Measurements from ENCODE around the gene RNASEH1. TPM values are rescaled to one million over a fixed set of nuclear protein-coding genes. Genes with fewer than 3 reads are reported as not detected.
"Not testable (repeated sequence)": the region's sequence is repeated elsewhere in the genome, so short reads cannot be mapped to it uniquely, and the experiment has no call there.

The RNASEH1 gene
- total and polyA plus RNA-seq, 3 experiments from 2014 or later = 34.4 to 38.1 (median 36.5) TPM

DNA sequence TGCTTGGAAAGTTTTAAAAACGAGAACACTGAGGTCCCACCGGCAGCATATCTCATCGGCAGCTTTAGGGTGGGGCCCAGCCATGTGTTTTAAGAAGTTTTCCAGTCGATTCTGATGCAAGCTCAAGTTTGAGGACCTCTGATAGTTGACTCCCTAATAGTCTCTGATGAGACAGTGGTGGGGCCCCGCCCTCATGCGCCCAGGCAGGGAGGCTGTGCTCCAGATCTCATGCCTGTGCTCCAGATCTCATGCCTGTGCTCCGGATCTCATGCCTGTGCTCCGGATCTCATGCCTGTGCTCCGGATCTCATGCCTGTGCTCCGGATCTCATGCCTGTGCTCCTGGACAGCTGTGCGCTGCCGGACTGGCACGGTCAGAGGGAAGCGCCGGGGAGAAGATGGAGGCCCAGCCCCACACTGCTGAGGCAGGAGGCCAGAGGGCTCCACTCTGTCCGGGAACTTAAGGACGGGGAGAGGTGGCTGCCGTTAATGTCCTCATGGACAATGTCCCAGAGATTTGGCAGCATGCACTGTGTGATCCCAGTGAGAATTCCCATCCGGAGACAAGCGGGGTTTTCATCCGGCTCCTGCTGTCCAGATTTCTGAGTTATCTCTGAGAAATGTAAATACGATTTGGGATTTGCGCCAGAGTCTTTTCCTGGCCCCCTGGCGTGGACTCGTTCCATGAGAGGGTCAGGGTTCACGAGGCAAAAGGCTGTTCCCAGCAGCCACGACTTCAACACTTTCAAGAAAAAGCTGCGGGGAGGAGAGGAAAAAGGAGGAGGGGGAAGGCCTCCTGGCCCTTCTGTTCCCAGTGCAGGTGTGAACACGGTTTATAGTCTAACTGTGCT, 27.4 kb upstream of the RNASEH1 start:
- Mint-ChIP-seq H3K9me3 (no peaks in the 10 kb centered on the region), H3K36me3 (peaks cover 7 to 48% (median 16%) of the 10 kb centered on the region in 3 donors), H3K27ac (no peak overlapping the region), H3K4me3 (no peak overlapping the region), H3K4me1 (peaks cover 4 to 11% (median 6%) of the 10 kb centered on the region in 3 donors), H3K27me3 (no peaks in the 10 kb centered on the region)
- Histone ChIP-seq H3K9me3 (ENCODE audit: low read length) (no peaks in the 10 kb centered on the region), H3K36me3 (ENCODE audit: insufficient read depth, low read length) (peaks cover 21% of the 10 kb centered on the region), H3K4me1 (ENCODE audit: insufficient read depth, low read length) (no peaks in the 10 kb centered on the region), H3K4me3 (ENCODE audit: low read length) (no peak overlapping the region), H3K27me3 (ENCODE audit: insufficient read depth, low read length, poor library complexity, severe bottlenecking) (no peaks in the 10 kb centered on the region), H3K27ac (ENCODE audit: low read depth, low read length) (no peak overlapping the region)
- no peak for DNase-seq
- CTCF ChIA-PET = interaction anchor here (1.6 kb wide), 1 partner anchor 10 kb away, joined by 5 read pairs; no protein-coding TSS in a partner anchor
- POLR2A ChIA-PET = no interaction called here

DNA sequence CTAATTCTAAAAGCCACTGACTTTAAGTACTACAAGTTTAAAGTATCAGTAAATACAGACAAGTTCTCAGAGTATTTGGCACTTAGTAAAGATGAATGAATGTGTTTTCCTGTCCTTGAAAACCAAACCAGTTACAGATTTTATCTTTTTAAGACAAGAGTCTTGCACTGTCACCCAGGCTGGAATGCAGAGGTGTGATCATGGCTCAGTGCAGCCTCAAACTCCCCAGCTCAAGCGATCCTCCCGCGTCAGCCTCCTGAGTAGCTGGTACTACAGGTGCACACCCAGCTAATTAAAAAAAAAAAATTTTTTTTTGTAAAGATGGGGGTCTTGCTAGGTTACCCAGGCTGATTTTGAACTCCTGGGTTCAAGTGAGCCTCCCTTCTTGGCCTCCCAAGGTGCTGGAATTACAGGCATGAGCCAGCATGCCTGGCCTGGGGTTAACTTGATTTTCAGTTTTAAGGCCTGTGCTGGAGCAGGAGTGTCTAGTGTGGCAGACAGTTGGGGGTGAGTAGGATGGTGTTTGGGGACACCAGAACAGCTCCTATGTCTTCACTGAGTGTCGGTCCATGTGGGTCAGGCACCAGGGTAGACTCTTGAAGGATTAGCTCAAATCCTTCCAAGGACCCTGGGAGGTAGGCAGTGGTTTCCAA, 26.6 kb upstream of the RNASEH1 start:
- DNase-seq = no peak
- Mint-ChIP-seq H3K27me3 (no peaks in the 10 kb centered on the region), H3K27ac (peak overlapping the region in 1 of 8 donors; percentile 24), H3K9me3 (no peaks in the 10 kb centered on the region), H3K4me1 (peaks cover 6 to 16% (median 6%) of the 10 kb centered on the region in 3 donors), H3K36me3 (peaks cover 9 to 55% (median 16%) of the 10 kb centered on the region in 3 donors), H3K4me3 (no peak overlapping the region)
- H3K27ac ChIP-seq (ENCODE audit: low read depth, low read length) = no peak overlapping the region
- H3K9me3 ChIP-seq (ENCODE audit: low read length) = no peaks in the 10 kb centered on the region
- ChIA-PET POLR2A (no interaction called here), CTCF (interaction anchor here (1.6 kb wide), 1 partner anchor 9 kb away, joined by 5 read pairs; no protein-coding TSS in a partner anchor)
- H3K4me3 ChIP-seq (ENCODE audit: low read length) = no peak overlapping the region
- H3K36me3 ChIP-seq (ENCODE audit: insufficient read depth, low read length) = peaks cover 29% of the 10 kb centered on the region
- H3K4me1 ChIP-seq (ENCODE audit: insufficient read depth, low read length) = no peaks in the 10 kb centered on the region
- no peaks in the 10 kb centered on the region for H3K27me3 ChIP-seq (ENCODE audit: insufficient read depth, low read length, poor library complexity, severe bottlenecking)

DNA sequence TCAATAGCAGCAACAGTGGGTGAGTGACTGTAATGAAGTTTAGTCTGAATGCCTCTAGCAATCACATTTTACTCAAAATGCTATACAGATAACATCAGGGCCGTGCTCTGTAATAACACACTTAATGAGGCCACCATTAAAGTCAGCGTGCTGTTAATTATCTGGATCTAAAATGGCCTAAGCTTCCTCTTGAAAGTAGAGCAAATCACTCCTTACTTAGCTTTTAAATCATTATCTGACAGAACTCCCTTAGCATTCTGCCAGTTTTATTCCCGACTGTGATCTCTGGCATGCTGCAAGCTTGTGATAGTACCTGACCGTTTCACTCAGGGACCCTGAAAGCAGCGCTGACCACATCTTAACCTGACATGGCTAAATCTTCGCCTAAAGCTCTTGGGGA, 25.9 kb upstream of the RNASEH1 start:
- H3K4me3 Mint-ChIP-seq = no peak overlapping the region
- Histone ChIP-seq H3K36me3 (ENCODE audit: insufficient read depth, low read length) (peaks cover 34% of the 10 kb centered on the region), H3K4me1 (ENCODE audit: insufficient read depth, low read length) (no peaks in the 10 kb centered on the region), H3K27me3 (ENCODE audit: insufficient read depth, low read length, poor library complexity, severe bottlenecking) (no peaks in the 10 kb centered on the region), H3K9me3 (ENCODE audit: low read length) (no peaks in the 10 kb centered on the region), H3K27ac (ENCODE audit: low read depth, low read length) (no peak overlapping the region), H3K4me3 (ENCODE audit: low read length) (no peak overlapping the region)
- H3K4me1 Mint-ChIP-seq = peaks cover 9 to 22% (median 12%) of the 10 kb centered on the region in 3 donors
- no peaks in the 10 kb centered on the region for H3K9me3 Mint-ChIP-seq
- POLR2A ChIA-PET = interaction anchor here (0.6 kb wide), 1 partner anchor 39 kb away, joined by 8 read pairs; no protein-coding TSS in a partner anchor
- DNase-seq = no peak
- H3K36me3 Mint-ChIP-seq = peaks cover 7 to 60% (median 14%) of the 10 kb centered on the region in 3 donors
- no peak overlapping the region for H3K27ac Mint-ChIP-seq
- H3K27me3 Mint-ChIP-seq = no peaks in the 10 kb centered on the region
- CTCF ChIA-PET = interaction anchor here (1.6 kb wide), 1 partner anchor 8 kb away, joined by 5 read pairs; no protein-coding TSS in a partner anchor

DNA sequence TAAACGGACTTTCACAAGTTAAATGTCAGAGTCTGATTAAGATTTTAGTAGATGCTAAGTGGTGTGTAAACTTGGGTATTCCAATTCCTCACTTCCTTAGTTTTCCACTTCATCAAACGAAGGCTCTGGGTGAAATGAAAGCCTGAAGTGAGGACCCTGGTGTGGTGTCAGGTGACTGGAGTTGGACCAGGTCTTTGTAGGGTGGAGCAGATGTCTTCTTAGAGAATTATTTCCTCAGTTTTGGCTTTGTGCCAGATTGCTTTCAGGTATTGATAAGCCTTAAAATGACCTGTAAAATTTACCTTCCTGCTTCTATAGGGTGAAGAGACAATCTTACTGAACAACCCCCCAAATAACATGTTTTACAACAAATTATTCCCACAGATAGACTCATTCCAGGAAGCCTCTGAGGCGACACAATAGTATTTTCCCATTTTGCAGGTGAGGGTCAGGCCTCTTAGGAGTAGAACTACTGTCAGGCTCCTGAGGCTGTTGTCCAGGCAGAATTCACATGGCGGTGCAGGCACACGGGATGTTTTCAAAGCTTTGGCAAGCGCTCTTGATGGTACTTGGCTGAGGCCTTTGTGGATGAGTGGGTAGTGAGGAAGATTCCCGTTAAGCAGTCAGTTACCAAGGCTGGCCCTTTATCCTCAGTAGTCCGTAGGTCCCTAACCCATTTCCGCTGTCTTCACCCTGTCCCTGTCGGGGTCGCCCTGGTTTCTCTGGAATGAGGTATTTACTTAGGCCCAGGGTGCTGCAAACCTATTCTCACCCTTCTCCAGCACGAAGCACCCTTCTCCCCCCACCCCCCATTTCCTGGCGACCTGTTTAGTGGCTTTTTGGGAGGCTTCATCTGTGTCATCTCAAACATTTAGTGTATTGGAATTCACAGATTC, 23.5 kb upstream of the RNASEH1 start:
- H3K4me1 Mint-ChIP-seq = peaks cover 30 to 45% (median 37%) of the 10 kb centered on the region in 3 donors
- no peaks in the 10 kb centered on the region for H3K9me3 Mint-ChIP-seq
- DNase-seq = no peak
- no peaks in the 10 kb centered on the region for H3K27me3 Mint-ChIP-seq
- peaks cover 22% of the 10 kb centered on the region for H3K4me1 ChIP-seq (ENCODE audit: insufficient read depth, low read length)
- H3K9me3 ChIP-seq (ENCODE audit: low read length) = no peaks in the 10 kb centered on the region
- ChIA-PET CTCF (no interaction called here), POLR2A (interaction anchor here (0.7 to 1.2 kb wide), 2 partner anchors 19 to 23 kb away, joined by 3 to 4 read pairs; partner anchors contain the start of gene RNASEH1)
- peak overlapping the region in 4 of 8 donors; percentile 12 to 61 (median 32) for H3K27ac Mint-ChIP-seq
- H3K36me3 ChIP-seq (ENCODE audit: insufficient read depth, low read length) = peaks cover 53% of the 10 kb centered on the region
- H3K4me3 ChIP-seq (ENCODE audit: low read length) = no peak overlapping the region
- no peak overlapping the region for H3K4me3 Mint-ChIP-seq
- H3K36me3 Mint-ChIP-seq = peaks cover 7 to 81% (median 17%) of the 10 kb centered on the region in 3 donors
- H3K27ac ChIP-seq (ENCODE audit: low read depth, low read length) = no peak overlapping the region
- H3K27me3 ChIP-seq (ENCODE audit: insufficient read depth, low read length, poor library complexity, severe bottlenecking) = no peaks in the 10 kb centered on the region

DNA sequence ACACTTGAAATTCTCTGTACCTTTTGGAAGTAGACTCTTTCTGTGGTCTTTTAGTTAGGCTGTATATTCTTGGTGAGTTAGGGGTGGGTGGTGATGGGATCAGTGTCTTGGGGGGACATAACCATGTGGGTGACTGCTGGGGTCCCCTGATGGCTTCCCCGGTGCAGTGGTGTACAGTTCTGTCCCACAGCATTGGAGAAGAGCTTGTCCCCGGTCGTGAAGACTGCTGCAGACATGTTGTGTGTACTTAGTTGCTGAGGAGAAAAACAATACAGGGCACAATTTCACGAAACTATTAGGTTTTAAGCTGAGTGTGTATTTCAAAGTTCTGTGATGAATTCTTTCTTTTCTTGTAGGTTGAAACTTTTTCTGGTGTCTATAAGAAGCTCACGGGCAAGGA, 22.3 kb upstream of the RNASEH1 start:
- peaks cover 30% of the 10 kb centered on the region for H3K4me1 ChIP-seq (ENCODE audit: insufficient read depth, low read length)
- no peaks in the 10 kb centered on the region for H3K9me3 Mint-ChIP-seq
- peaks cover 40 to 56% (median 47%) of the 10 kb centered on the region in 3 donors for H3K4me1 Mint-ChIP-seq
- no peak overlapping the region for H3K27ac ChIP-seq (ENCODE audit: low read depth, low read length)
- no peaks in the 10 kb centered on the region for H3K27me3 ChIP-seq (ENCODE audit: insufficient read depth, low read length, poor library complexity, severe bottlenecking)
- H3K9me3 ChIP-seq (ENCODE audit: low read length) = no peaks in the 10 kb centered on the region
- POLR2A ChIA-PET = interaction anchor here (1.2 kb wide), 1 partner anchor 22 kb away, joined by 3 read pairs; the partner anchor contains the start of gene RNASEH1
- peaks cover 13 to 84% (median 21%) of the 10 kb centered on the region in 3 donors for H3K36me3 Mint-ChIP-seq
- no peaks in the 10 kb centered on the region for H3K27me3 Mint-ChIP-seq
- peak overlapping the region in 3 of 8 donors; percentile 15 to 98 (median 52) for H3K27ac Mint-ChIP-seq
- no peak for DNase-seq
- peaks cover 53% of the 10 kb centered on the region for H3K36me3 ChIP-seq (ENCODE audit: insufficient read depth, low read length)
- CTCF ChIA-PET = no interaction called here
- peak overlapping the region in 1 of 7 donors; percentile 27 for H3K4me3 Mint-ChIP-seq
- H3K4me3 ChIP-seq (ENCODE audit: low read length) = no peak overlapping the region

DNA sequence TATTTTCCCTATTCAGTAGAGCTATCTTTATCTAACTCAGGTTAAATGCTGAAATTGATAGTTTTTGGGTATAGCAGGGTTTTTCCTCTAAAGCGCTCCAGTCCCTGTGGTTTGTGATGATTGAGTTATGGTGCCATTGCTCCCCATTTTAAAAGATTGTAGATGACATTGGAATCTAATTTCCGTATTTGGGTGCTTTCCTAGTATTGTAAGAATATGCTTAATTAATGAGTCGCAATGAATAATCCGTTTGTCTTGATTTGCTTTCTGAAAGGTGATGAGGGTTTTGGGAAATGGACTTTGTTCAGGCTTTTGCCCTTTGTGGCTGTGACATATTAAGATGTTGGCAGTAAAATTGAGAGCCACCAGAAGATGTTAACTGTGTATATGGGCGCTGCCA, 20.9 kb upstream of the RNASEH1 start:
- H3K36me3 Mint-ChIP-seq = peaks cover 13 to 77% (median 18%) of the 10 kb centered on the region in 3 donors
- H3K27me3 Mint-ChIP-seq = peaks cover 0 to 2% of the 10 kb centered on the region in 2 donors
- H3K9me3 Mint-ChIP-seq = no peaks in the 10 kb centered on the region
- H3K4me3 ChIP-seq (ENCODE audit: low read length) = no peak overlapping the region
- no peak for DNase-seq
- H3K4me3 Mint-ChIP-seq = peak overlapping the region in 1 of 7 donors; percentile 20
- H3K9me3 ChIP-seq (ENCODE audit: low read length) = no peaks in the 10 kb centered on the region
- ChIA-PET POLR2A (no interaction called here), CTCF (interaction anchor here (1.2 to 1.3 kb wide), 2 partner anchors 22 to 155 kb away, joined by 3 read pairs; no protein-coding TSS in a partner anchor)
- peak overlapping the region in 6 of 8 donors; percentile 4 to 98 (median 58) for H3K27ac Mint-ChIP-seq
- H3K36me3 ChIP-seq (ENCODE audit: insufficient read depth, low read length) = peaks cover 53% of the 10 kb centered on the region
- H3K27me3 ChIP-seq (ENCODE audit: insufficient read depth, low read length, poor library complexity, severe bottlenecking) = no peaks in the 10 kb centered on the region
- no peak overlapping the region for H3K27ac ChIP-seq (ENCODE audit: low read depth, low read length)
- H3K4me1 Mint-ChIP-seq = peaks cover 44 to 56% (median 52%) of the 10 kb centered on the region in 3 donors
- peaks cover 36% of the 10 kb centered on the region for H3K4me1 ChIP-seq (ENCODE audit: insufficient read depth, low read length)

DNA sequence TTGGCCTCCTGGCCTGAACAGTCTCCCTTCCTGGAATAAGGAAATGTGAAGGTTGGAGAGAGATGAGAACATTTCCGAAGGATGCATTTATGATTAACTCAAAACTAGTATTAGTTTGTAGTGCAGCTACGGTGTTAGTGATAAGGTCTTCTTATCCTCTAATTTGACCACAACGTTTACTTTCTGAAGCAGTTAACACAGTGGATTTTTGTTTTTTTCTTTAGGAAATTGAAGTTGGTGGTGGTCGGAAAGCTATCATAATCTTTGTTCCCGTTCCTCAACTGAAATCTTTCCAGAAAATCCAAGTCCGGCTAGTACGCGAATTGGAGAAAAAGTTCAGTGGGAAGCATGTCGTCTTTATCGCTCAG, 18.1 kb upstream of the RNASEH1 start:
- Mint-ChIP-seq H3K36me3 (peaks cover 13 to 58% (median 13%) of the 10 kb centered on the region in 3 donors), H3K4me1 (peaks cover 44 to 49% (median 46%) of the 10 kb centered on the region in 3 donors), H3K4me3 (peak overlapping the region; percentile 90 to 98 (median 92)), H3K27ac (peak overlapping the region; percentile 96 to 99 (median 98))
- DNase-seq; H3K9me3 ChIP-seq (ENCODE audit: low read length); H3K27me3 Mint-ChIP-seq; H3K9me3 Mint-ChIP-seq; H3K27me3 ChIP-seq (ENCODE audit: insufficient read depth, low read length, poor library complexity, severe bottlenecking): not testable (repeated sequence)
- H3K4me1 ChIP-seq (ENCODE audit: insufficient read depth, low read length) = peaks cover 36% of the 10 kb centered on the region
- H3K4me3 ChIP-seq (ENCODE audit: low read length) = peak overlapping the region; percentile 76
- CTCF ChIA-PET = interaction anchor here (1.0 to 5.0 kb wide), 3 partner anchors 9 to 75 kb away, joined by 5 to 25 read pairs (median 5); partner anchors contain the start of gene RNASEH1
- peak overlapping the region; percentile 85 for H3K27ac ChIP-seq (ENCODE audit: low read depth, low read length)
- POLR2A ChIA-PET = interaction anchor here (0.6 to 3.3 kb wide), 4 partner anchors 18 to 76 kb away, joined by 4 to 24 read pairs (median 9); partner anchors contain the start of genes ADI1 and RNASEH1
- peaks cover 40% of the 10 kb centered on the region for H3K36me3 ChIP-seq (ENCODE audit: insufficient read depth, low read length)

Measured in CD8-positive, alpha-beta memory T cell (primary cell).